Endodermal cell (in vitro differentiated cells): ENCODE measurements around the gene RAD52. TPM values are rescaled to one million over a fixed set of nuclear protein-coding genes. Genes with fewer than 3 reads are reported as not detected.

ENCODE experiments used
- DNase-seq: peaks from one replicate; pipeline ENCODE4 v3.0.0-alpha.2; 2017
- H3K27ac ChIP-seq: 2 replicates; pipeline ENCODE4 v1.5.1; 2013; ENCODE audit warnings: mild to moderate bottlenecking, low read depth, low read length, moderate library complexity
- H3K27me3 ChIP-seq: 2 replicates; pipeline ENCODE4 v1.6.1; 2013; ENCODE audit warnings: mild to moderate bottlenecking, low read length, moderate library complexity; ENCODE audit not compliant: insufficient read depth, control insufficient read depth, poor library complexity, severe bottlenecking
- H3K36me3 ChIP-seq: 2 replicates; pipeline ENCODE4 v1.7.0; 2013; ENCODE audit warnings: mild to moderate bottlenecking, low read length, moderate library complexity; ENCODE audit not compliant: control insufficient read depth, insufficient read depth
- H3K4me1 ChIP-seq: one replicate; pipeline ENCODE4 v1.7.0; 2013; ENCODE audit warnings: low read length; ENCODE audit not compliant: control insufficient read depth, insufficient read depth
- H3K4me3 ChIP-seq: 2 replicates; pipeline ENCODE4 v1.5.1; 2013; ENCODE audit warnings: mild to moderate bottlenecking, low read length, moderate library complexity
- H3K9ac ChIP-seq: 2 replicates; pipeline ENCODE4 v1.6.1; 2013; ENCODE audit warnings: mild to moderate bottlenecking, low read length, moderate library complexity; ENCODE audit not compliant: poor library complexity, severe bottlenecking; ENCODE audit errors: extremely low read depth
- H3K9me3 ChIP-seq: 2 replicates; pipeline ENCODE4 v1.6.1; 2013; ENCODE audit warnings: mild to moderate bottlenecking, low read length, moderate library complexity; ENCODE audit not compliant: control insufficient read depth
- H3K27ac Mint-ChIP-seq: 2 replicates; pipeline ENCODE4 v1.8.0; 2020; ENCODE audit warnings: mixed read lengths
- H3K27me3 Mint-ChIP-seq: 2 replicates; pipeline ENCODE4 v1.8.0; 2021; ENCODE audit warnings: mild to moderate bottlenecking, mixed read lengths; ENCODE audit not compliant: insufficient read depth
- H3K36me3 Mint-ChIP-seq: 2 replicates; pipeline ENCODE4 v1.8.0; 2020; ENCODE audit warnings: low read depth, mixed read lengths
- H3K4me1 Mint-ChIP-seq: 2 replicates; pipeline ENCODE4 v1.8.0; 2020; ENCODE audit warnings: mixed read lengths
- H3K4me3 Mint-ChIP-seq: 2 replicates; pipeline ENCODE4 v1.8.0; 2020; ENCODE audit warnings: mild to moderate bottlenecking, moderate library complexity, mixed read lengths
- H3K9me3 Mint-ChIP-seq: 2 replicates; pipeline ENCODE4 v1.8.0; 2020; ENCODE audit warnings: mild to moderate bottlenecking, mixed read lengths
- WGBS, 2 experiments: methylation state at CpG; one replicate each; pipeline versions ENCODE4 v1.1.5 to v1.1.7; 2013; ENCODE audit warnings: missing lambda C conversion rate in 2 of 2, mixed read lengths in 1 of 2; ENCODE audit not compliant: insufficient coverage in 1 of 2, insufficient read length in 1 of 2; 5-methylcytosine and 5-hydroxymethylcytosine counted together
- total RNA-seq, 2 donors: library from RNA; stranded (reverse); fragmentation: NEBNext Ultra II Directional in 1 of 2; extraction: Animal tissue kit (Norgen Biotek cat#: 25700) in 1 of 2; gene quantifications; 2 replicates in 1 of 2; 3 replicates in 1 of 2; pipeline ENCODE4 v1.2.1, GENCODE V29; 2021
- TF ChIP-seq, protein P1 (sequence below): fragments of 200-600 bp; sonication (generic); conservative IDR thresholded peaks from 2 replicates; pipeline ENCODE4 v1.5.0; 2021; ENCODE audit warnings: antibody characterized with exemption, mild to moderate bottlenecking

The RAD52 gene
- total RNA-seq, 2 donors from 2014 or later = 24.3 to 35.1 TPM

DNA sequence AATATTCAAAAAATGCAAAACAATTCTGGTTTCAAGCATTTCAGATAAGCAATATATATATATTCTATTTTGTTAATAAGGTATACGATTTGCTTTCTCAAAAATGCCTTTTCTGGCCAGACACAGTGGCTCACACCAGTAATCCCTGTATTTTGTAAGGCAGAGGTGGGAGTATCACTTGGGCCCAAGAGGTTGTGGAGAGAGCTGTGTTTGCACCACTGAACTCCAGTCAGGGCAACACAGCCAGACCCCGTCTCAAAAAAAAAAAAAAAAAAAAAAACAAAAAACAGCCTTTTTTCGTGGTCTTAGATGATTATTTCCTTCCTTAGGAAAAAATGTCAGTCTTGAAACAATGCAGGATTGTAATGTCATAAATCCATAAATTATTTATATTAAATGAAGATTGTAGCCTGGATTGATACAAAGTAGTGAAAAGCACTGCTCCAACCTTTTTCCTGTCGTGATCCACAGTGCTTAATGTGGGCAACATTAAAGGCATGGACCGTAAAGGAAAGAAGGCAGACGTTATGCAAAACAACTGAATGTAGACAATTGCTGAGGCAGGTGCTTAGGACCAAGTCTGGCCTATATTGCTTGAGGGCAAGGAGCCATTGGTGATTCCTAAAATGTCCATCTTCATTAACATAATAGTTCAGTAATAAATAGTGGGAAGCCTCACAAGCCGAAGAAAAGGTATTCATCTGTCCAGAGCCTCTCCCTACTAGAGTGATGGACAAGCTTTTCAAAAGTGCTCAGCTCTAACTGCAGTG is 36.8 kb downstream of the RAD52 start:
- TF ChIP-seq, protein P1, sequence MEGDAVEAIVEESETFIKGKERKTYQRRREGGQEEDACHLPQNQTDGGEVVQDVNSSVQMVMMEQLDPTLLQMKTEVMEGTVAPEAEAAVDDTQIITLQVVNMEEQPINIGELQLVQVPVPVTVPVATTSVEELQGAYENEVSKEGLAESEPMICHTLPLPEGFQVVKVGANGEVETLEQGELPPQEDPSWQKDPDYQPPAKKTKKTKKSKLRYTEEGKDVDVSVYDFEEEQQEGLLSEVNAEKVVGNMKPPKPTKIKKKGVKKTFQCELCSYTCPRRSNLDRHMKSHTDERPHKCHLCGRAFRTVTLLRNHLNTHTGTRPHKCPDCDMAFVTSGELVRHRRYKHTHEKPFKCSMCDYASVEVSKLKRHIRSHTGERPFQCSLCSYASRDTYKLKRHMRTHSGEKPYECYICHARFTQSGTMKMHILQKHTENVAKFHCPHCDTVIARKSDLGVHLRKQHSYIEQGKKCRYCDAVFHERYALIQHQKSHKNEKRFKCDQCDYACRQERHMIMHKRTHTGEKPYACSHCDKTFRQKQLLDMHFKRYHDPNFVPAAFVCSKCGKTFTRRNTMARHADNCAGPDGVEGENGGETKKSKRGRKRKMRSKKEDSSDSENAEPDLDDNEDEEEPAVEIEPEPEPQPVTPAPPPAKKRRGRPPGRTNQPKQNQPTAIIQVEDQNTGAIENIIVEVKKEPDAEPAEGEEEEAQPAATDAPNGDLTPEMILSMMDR = no peak
- Histone ChIP-seq H3K9ac (no peak overlapping the region), H3K27me3 (no peaks in the 10 kb centered on the region), H3K9me3 (no peaks in the 10 kb centered on the region), H3K27ac (no peak overlapping the region), H3K4me1 (no peaks in the 10 kb centered on the region), H3K36me3 (peaks cover 98% of the 10 kb centered on the region), H3K4me3 (no peak overlapping the region)
- 97 to 100% methylated on average over 5 to 6 of the region's 7 CpGs for WGBS, 2 experiments
- Mint-ChIP-seq H3K4me3 (no peak overlapping the region), H3K36me3 (peaks cover 91% of the 10 kb centered on the region), H3K9me3 (no peaks in the 10 kb centered on the region), H3K27me3 (no peaks in the 10 kb centered on the region), H3K27ac (no peak overlapping the region), H3K4me1 (peaks cover 15% of the 10 kb centered on the region)
- no peak for DNase-seq

DNA sequence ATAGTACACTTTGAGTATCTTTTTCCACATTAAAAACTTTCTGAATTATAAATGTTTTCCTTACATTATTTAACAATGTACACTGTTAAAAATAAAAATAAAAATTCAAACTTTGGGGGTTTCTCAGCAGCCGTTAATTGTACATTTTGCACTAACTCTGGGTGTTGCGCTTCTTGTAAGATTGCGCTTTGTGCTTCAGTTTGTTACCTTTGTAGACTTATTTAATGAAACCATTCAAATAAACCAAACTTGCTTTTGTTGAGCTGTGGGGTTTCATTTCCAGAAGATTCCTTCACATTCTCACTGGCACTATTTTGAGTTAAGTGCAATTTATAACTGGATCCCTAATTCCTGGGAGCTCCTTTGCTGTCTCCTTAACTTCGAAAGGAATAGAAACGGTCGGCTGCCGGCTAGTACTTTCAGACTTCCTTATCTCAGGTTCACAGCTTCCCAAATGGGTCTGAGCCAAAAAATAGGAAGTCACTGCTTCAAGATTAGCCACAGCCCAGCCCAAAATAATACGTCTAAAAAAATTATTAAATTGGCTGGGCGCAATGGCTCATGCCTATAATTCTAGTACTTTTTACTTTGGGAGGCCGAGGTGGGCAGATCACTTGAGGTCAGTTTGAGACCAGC is 38.2 kb downstream of the RAD52 start:
- TF ChIP-seq, protein P1 = no peak
- no peak for DNase-seq
- Histone ChIP-seq H3K4me1 (no peaks in the 10 kb centered on the region), H3K9me3 (no peaks in the 10 kb centered on the region), H3K27ac (no peak overlapping the region), H3K27me3 (no peaks in the 10 kb centered on the region), H3K36me3 (peaks cover 95% of the 10 kb centered on the region), H3K4me3 (no peak overlapping the region), H3K9ac (no peak overlapping the region)
- peaks cover 90% of the 10 kb centered on the region for H3K36me3 Mint-ChIP-seq
- peaks cover 17% of the 10 kb centered on the region for H3K4me1 Mint-ChIP-seq
- no peak overlapping the region for H3K4me3 Mint-ChIP-seq
- H3K9me3 Mint-ChIP-seq = no peaks in the 10 kb centered on the region
- 95 to 97% methylated on average over 6 to 10 of the region's 10 CpGs for WGBS, 2 experiments
- H3K27ac Mint-ChIP-seq = peak overlapping the region; percentile 20
- no peaks in the 10 kb centered on the region for H3K27me3 Mint-ChIP-seq

DNA sequence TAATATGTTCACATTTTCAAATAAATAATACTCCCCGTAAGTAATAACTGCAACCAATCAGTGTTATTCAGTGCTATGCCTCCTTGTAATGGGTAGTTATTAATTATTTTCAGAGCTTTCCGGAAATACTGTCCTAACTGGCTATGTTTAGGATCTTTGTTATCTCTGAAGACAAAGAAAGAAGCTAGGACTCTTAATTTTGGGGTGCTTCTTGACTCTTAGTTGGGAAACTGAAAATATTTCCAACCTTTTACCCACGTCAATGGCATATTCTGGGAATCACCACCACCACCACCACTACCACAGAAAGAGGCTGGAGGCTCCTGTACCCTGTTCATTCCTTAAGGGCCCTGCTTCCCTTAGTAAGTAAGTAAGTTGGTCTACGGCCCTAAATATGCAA is 39.1 kb downstream of the RAD52 start:
- WGBS, 2 experiments = 83 to 92% methylated on average over 1 to 4 of the region's 4 CpGs
- no peaks in the 10 kb centered on the region for H3K27me3 ChIP-seq
- no peak overlapping the region for H3K9ac ChIP-seq
- H3K27ac Mint-ChIP-seq = no peak overlapping the region
- no peaks in the 10 kb centered on the region for H3K9me3 Mint-ChIP-seq
- DNase-seq = no peak
- H3K27ac ChIP-seq = no peak overlapping the region
- H3K36me3 Mint-ChIP-seq = peaks cover 90% of the 10 kb centered on the region
- H3K9me3 ChIP-seq = no peaks in the 10 kb centered on the region
- no peak overlapping the region for H3K4me3 Mint-ChIP-seq
- peaks cover 95% of the 10 kb centered on the region for H3K36me3 ChIP-seq
- TF ChIP-seq, protein P1 = no peak
- no peak overlapping the region for H3K4me3 ChIP-seq
- peaks cover 25% of the 10 kb centered on the region for H3K4me1 Mint-ChIP-seq
- peaks cover 5% of the 10 kb centered on the region for H3K4me1 ChIP-seq
- H3K27me3 Mint-ChIP-seq = no peaks in the 10 kb centered on the region
